GM10266 (cell line): ENCODE results near the gene CSF3R.
A peak's percentile ranks its signal among the peaks of the same experiment; 100 is the strongest.

Experiments used
- DNase-seq: peaks from one replicate; pipeline ENCODE4 v3.0.0; 2012; ENCODE audit errors: extremely low spot score
- TF ChIP-seq, protein P1 (sequence below): IDR thresholded peaks from 2 replicates; pipeline ENCODE4 v1.5.1; 2012; ENCODE audit warnings: mild to moderate bottlenecking, low read depth; ENCODE audit not compliant: control insufficient read depth, insufficient read depth; ENCODE audit errors: missing control alignments

The CSF3R gene

DNA sequence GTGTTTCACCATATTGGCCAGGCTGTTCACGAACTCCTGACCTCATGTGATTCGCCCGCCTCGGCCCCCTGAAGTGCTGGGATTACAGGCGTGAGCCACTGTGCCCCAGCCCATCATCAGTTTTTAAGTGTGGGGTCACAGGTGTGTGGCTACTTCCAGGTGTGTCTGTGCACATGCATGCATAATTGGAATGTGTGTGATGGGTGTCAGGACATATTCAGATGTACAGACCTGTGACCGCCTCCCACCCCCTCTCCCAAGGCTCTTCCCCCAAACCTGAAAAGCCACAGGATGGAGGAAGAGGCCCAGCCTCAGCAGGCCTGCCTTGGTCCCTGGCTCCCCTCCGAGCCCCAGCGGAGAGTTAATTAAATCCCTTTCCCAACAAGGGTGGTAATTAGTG, 37.3 kb upstream of the CSF3R start:
- TF ChIP-seq, protein P1, sequence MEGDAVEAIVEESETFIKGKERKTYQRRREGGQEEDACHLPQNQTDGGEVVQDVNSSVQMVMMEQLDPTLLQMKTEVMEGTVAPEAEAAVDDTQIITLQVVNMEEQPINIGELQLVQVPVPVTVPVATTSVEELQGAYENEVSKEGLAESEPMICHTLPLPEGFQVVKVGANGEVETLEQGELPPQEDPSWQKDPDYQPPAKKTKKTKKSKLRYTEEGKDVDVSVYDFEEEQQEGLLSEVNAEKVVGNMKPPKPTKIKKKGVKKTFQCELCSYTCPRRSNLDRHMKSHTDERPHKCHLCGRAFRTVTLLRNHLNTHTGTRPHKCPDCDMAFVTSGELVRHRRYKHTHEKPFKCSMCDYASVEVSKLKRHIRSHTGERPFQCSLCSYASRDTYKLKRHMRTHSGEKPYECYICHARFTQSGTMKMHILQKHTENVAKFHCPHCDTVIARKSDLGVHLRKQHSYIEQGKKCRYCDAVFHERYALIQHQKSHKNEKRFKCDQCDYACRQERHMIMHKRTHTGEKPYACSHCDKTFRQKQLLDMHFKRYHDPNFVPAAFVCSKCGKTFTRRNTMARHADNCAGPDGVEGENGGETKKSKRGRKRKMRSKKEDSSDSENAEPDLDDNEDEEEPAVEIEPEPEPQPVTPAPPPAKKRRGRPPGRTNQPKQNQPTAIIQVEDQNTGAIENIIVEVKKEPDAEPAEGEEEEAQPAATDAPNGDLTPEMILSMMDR: no peak
- DNase-seq: no peak

DNA sequence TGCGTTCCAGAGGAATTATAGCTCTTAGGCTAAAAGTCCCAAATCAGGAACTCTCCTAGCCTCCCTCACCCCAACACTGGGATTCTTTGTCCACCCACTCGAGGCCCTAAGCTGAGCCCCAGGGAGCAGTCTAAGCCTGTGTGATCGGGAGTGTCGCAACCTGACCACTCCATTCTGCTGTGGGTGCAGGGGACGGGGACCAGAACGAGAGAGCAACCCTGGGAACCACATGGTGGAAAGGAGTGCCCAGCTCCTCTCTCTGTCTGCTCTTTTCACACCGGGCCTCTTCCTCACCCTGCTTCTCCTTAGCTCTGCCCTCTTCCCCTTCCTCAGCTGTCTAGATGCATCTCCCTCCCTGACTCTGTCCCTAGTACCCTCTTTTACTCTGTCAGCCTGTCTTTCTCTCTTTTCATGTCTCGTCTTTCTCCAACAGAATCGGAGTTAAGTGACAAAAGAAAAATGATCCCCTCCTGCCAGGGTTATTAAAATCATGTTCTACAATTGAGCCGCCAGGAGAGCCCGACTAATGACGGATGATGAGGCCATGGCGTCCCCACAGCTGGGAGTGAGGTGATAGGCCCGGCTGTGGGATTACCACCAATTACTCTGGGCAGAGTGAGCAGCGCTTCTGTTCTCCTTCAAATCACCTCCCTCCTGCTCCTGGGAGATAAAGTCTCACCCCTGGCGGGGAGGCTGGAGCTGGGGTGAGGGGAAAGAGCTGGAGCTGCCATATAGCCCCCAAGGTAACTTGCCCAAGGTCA, 34.5 kb upstream of the CSF3R start:
- TF ChIP-seq, protein P1: no peak
- DNase-seq: no peak

DNA sequence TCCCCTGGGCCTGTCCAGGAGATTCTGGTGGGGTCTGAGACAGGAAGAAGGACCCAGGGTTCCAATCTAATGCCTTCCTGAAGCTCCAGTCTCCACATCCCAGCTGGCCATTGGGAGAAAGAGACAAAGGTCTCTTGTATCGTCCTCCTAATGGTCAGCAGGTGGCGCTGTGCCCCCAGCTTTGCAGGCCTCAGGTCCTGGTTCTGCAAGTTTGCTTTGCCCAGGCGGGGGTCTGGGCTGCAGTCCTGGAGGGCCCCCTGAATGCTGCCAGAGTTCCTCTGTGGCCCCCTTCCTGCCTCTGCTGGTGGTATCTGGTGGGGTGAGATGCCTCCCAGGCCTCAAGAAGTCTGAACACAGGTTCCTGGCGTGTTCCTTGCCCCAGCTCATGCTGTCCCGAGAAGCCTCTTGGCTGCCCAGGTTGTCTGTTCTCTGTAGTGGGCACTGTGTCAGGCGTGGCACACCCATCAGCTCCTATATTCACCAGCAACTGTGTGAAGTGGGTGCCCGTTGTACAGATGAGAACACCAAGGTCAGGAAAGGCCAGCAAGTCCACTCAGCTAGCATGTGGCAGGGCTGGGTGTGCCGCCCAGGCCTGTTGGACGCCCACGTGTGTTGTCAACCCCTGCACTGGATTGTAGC, 33.8 kb upstream of the CSF3R start:
- TF ChIP-seq, protein P1: peak; percentile 88
- DNase-seq: peak; percentile 69

DNA sequence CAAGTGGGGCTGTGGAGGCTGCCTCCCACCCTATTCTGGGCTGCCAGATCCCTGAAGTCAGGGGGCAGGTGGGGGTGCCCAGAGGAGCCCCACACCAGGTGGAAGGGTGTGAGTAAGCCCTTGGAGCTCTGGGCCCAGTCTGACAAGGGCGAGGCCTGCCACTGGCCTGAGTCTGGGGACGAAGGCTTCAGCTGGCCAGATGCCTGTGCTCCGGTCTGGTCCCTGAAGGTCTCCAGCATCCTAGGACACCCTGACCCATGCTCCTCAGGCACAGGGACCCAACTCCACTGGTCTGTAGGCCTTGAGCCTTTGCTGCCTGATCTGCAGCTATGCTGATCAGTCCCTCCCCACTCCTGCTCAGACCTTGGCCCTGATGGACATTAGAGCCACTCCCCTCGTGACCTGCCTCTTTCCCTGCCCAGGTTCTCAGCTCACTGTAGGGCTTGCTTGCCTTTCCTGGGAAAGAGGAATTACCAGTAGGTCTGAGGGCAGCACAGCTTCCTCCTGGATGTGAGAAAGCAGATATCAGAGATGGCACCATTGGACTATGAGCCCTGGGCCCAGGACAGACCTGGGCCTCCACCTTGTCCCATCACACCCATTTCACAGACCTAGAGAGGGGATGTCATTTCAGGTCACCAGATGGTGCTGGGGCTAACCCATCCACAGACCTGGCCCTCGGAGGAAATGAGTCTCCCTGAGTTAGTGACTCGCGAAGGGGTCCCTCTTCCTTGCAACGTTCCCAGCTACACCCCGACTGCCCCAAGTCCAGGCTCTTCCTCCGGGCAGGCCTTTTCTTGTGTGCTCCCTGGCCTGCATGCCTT, 32.8 kb upstream of the CSF3R start:
- no peak for DNase-seq
- TF ChIP-seq, protein P1: no peak

DNA sequence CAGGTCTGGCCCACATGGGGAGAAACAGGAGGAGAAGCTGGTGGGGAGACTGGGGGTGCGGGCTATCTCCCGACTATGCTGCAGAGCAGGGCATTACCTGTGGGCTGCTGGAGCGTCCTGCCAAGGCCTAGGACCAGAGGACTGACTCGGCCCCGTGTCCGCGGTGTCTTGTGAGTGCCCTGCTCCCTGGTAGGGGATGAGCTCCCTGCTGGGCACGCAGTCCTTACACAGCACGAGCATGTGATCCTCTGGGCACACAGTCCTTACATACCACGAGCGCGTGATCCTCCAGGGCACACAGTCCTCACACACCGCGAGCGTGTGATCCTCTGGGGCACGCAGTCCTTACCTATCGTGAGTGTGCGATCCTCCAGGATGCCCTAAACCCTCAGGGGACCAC, 31.8 kb upstream of the CSF3R start:
- DNase-seq: no peak
- TF ChIP-seq, protein P1: no peak

DNA sequence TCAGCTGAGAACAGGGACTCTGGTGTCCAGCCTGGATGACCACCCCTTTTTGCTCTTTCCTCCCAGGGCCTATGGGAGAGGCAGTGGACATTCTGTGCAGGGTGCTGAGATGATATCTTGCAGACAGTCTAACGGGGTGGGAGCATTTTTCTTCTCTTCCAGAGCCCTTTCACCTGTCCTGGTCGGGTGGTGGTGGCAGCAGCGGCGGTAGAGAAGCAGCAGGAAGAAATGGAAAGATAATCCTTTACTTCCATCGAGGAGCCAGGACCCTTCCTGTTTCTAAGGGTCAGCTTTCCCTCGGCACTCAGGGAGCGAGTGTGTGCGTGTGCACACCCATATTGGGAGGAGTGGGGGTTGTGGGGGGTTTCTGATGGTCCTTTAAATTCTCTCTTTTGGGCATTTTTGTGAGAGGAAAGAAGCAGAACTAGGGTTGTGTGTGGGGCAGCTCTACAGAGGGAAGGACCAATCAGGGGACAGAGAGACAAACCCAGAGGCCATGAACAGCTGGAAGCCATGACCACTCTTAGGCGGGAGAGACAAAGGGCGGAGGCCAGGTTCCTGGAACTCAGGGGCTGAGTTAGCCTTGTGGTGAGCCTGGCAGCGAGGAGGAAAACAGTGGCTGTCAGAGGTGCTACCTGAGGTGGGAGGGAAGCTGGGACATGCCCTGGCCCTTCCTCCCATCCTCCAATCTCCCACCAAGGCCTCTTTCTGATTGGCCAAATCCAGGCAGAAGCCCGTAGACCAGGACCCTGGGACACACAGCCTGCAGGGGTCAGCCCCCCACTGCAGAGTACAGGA, 31.2 kb upstream of the CSF3R start:
- TF ChIP-seq, protein P1: no peak
- no peak for DNase-seq
